ENCODE measurements around the gene NUDCD3.

GRCh38 chr7:44377134-44377463 lies 113.4 kb downstream of the NUDCD3 start:
- TF ChIP-seq CTCF (IDR thresholded peaks at IDR 0.05) (no peak), POLR2A (IDR thresholded peaks at IDR 0.05) (no peak), POLR2AphosphoS5 (IDR thresholded peaks at IDR 0.05) (no peak)

All from gastroesophageal sphincter (tissue), 3 donors.